ENCODE data around the gene GPRIN3.

- no peak for TF ChIP-seq CTCF (optimal IDR thresholded peaks at IDR 0.05 in 1 of 3, IDR thresholded peaks at IDR 0.05 in 1 of 3, conservative IDR thresholded peaks at IDR 0.05 in 1 of 3; ENCODE audit: extremely low read depth in 1 of 3, insufficient read depth in 2 of 3, low read length in 3 of 3)
- TF ChIP-seq EZH2 (IDR thresholded peaks at IDR 0.05; ENCODE audit: low read length), result no peak
Measured at GRCh38 chr4:89270792-89271191, 36.8 kb downstream of the GPRIN3 start.

Measured in keratinocyte (primary cell).